SK-N-SH (cell line): ENCODE data around the gene EPB41L4A.

ENCODE experiments used
- CTCF ChIP-seq: fragments of 200-600 bp; sonication (generic); IDR thresholded peaks from 2 replicates; pipeline ENCODE4 v1.6.1; 2017; ENCODE audit warnings: antibody characterized with exemption, mild to moderate bottlenecking, moderate library complexity
- POLR2AphosphoS5 ChIP-seq: IDR thresholded peaks from 2 replicates; pipeline ENCODE4 v1.6.1; 2012; ENCODE audit warnings: low read depth, low read length
- REST ChIP-seq: IDR thresholded peaks from 2 replicates; pipeline ENCODE4 v1.6.1; 2012; ENCODE audit warnings: mild to moderate bottlenecking, low read depth, low read length, moderate library complexity

DNA sequence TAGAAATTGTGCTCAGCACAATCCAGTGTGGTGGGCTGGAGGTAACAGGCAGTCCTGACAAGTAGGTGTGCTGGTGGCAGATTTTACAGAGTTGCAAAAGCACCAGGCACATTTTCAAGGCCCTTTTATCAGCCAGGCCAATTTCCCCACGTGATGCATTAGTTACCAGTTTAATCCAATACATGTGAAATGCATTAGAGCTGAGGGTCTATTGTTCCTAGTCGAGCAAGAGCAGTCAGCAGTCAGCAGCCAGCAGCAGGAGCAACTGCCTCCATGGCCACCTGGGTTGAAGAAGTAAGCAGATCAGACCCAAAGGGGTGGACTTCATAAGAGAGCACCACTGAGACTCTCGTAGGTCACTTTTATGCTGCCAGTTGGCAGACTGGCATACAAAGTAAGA, 76.7 kb downstream of the EPB41L4A start:
- TF ChIP-seq CTCF (no peak), REST (no peak), POLR2AphosphoS5 (no peak)
